GM19043 (cell line): Measurements from ENCODE around the gene GSDME.

Experiments
- ATAC-seq: cut with Tn5 transposase; IDR thresholded peaks from one replicate; pipeline ENCODE4 v1.9.1; 2021; ENCODE audit warnings: low read depth; ENCODE audit not compliant: unreplicated experiment

GSDME gene

GRCh38 chr7:24777806-24778205 lies 20.5 kb upstream of the GSDME start:
- no peak for ATAC-seq

GRCh38 chr7:24773646-24774045 lies 16.4 kb upstream of the GSDME start:
- no peak for ATAC-seq

- ATAC-seq, result no peak
These were observed 12.6 kb upstream of the GSDME start for GRCh38 chr7:24769851-24770250.

GRCh38 chr7:24769014-24769830 lies 12.0 kb upstream of the GSDME start:
- no peak for ATAC-seq

GRCh38 chr7:24767878-24768569 lies 10.8 kb upstream of the GSDME start:
- no peak for ATAC-seq

GRCh38 chr7:24764972-24765744 lies 7.9 kb upstream of the GSDME start:
- no peak for ATAC-seq

GRCh38 chr7:24764011-24764410 lies 6.7 kb upstream of the GSDME start:
- ATAC-seq, result no peak

GRCh38 chr7:24763303-24763901 lies 6.1 kb upstream of the GSDME start:
- no peak for ATAC-seq

- ATAC-seq, result no peak
These were observed 5.5 kb upstream of the GSDME start for GRCh38 chr7:24762771-24763170.

- ATAC-seq, result no peak
These were observed 3.7 kb upstream of the GSDME start for GRCh38 chr7:24760968-24761367.

- ATAC-seq, result no peak
These were observed 515 bp downstream of the GSDME start for GRCh38 chr7:24756545-24757352.

- peak; percentile 66 for ATAC-seq
These were observed 1.5 kb downstream of the GSDME start for GRCh38 chr7:24755541-24756407.

- ATAC-seq, result no peak
These were observed 2.3 kb downstream of the GSDME start for GRCh38 chr7:24754906-24755506.

GRCh38 chr7:24752073-24752800 lies 5.0 kb downstream of the GSDME start:
- ATAC-seq, result no peak

- ATAC-seq, result no peak
These were observed 5.8 kb downstream of the GSDME start for GRCh38 chr7:24751484-24751883.

- ATAC-seq, result no peak
These were observed 6.7 kb downstream of the GSDME start for GRCh38 chr7:24750441-24751055.

- no peak for ATAC-seq
These were observed 8.7 kb downstream of the GSDME start for GRCh38 chr7:24748521-24748920.

- no peak for ATAC-seq
These were observed 11.9 kb downstream of the GSDME start for GRCh38 chr7:24745355-24745754.
